Measurements from ENCODE around the gene KRTAP23-1.

KRTAP23-1 gene

DNA sequence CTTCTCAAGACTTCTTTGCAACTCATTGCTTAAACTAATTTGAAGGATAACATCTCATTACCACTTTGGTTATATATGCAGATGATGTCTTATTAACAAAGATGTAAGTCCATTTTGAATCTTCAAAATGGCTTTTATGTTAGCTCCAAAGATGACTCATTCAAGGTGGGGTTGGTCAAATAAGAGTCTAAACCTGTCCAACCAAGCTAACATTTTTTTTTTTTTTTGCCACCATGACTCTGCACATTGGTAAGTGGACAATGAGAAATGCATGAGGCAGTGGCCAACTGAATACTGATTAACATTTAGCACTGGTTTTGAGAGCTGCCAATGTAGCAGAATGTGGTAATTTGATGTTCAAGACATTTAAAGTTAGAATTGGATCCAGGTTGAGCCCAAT, 10.6 kb downstream of the KRTAP23-1 start:
- in situ Hi-C loops (cut with MboI; ENCODE audit: low pct_unique_long_range_greater_than_20kb, low sequenced_read_pairs, unreplicated experiment): no loop called here
- no peak for DNase-seq (ENCODE audit: low spot score)

DNA sequence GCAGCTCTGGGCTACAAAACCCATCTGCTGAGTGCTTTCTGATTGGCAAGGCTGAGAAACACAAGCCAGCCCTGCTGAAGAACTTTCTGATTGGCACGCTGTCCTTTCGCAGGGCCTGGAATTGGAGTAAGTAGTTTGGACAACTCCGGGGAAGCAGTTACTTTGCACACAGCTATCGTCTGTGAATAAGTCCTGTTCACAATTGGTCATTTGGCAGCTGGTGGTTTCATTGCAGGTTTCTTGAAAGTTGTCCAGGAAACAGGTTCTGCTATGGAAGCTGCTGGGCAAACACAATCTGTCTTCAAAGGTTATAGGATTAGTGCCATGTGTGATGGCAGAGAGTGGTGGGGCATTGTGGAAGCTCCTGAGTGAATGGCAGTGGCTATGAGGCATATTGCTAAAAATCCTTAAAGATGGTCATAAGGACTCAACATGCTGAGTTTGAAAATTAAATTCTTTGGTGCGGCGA, 11.1 kb downstream of the KRTAP23-1 start, which contains the start of gene KRTAP27-1:
Gene KRTAP27-1, minus strand, starts transcription at position 419 of the 469 bp plus-strand sequence. Its CDS starts 26 bp downstream, at position 393.
- in situ Hi-C loops (cut with MboI; ENCODE audit: low pct_unique_long_range_greater_than_20kb, low sequenced_read_pairs, unreplicated experiment): no loop called here
- TF ChIP-seq, protein P1, sequence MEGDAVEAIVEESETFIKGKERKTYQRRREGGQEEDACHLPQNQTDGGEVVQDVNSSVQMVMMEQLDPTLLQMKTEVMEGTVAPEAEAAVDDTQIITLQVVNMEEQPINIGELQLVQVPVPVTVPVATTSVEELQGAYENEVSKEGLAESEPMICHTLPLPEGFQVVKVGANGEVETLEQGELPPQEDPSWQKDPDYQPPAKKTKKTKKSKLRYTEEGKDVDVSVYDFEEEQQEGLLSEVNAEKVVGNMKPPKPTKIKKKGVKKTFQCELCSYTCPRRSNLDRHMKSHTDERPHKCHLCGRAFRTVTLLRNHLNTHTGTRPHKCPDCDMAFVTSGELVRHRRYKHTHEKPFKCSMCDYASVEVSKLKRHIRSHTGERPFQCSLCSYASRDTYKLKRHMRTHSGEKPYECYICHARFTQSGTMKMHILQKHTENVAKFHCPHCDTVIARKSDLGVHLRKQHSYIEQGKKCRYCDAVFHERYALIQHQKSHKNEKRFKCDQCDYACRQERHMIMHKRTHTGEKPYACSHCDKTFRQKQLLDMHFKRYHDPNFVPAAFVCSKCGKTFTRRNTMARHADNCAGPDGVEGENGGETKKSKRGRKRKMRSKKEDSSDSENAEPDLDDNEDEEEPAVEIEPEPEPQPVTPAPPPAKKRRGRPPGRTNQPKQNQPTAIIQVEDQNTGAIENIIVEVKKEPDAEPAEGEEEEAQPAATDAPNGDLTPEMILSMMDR (IDR thresholded peaks at IDR 0.05; ENCODE audit: extremely low read depth, insufficient read depth, missing control alignments): no peak
- DNase-seq (ENCODE audit: low spot score): no peak

More for the DNA sequence above, 10.6 kb downstream of the KRTAP23-1 start:
- TF ChIP-seq, protein P1 (IDR thresholded peaks at IDR 0.05; ENCODE audit: extremely low read depth, insufficient read depth, missing control alignments): no peak

DNA sequence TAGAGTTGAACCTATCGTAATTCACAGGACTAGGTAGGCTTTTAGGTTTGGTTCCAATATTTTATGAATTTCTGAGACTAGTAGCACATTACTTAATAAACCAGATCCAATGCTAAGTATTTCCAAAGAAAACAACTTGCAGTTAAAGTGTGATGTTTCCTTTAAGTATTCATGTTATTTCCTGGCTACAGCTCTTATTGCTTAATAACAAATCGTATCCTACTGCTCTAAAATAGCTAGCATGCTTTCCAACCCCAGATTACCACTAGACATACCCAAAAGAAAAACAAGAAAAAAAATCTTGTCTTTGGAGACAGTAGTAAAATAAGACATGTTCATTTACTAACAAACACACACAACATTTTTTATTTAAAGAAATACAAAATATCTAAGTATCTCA, 11.8 kb downstream of the KRTAP23-1 start:
- DNase-seq (ENCODE audit: low spot score): no peak
- in situ Hi-C loops (cut with MboI; ENCODE audit: low pct_unique_long_range_greater_than_20kb, low sequenced_read_pairs, unreplicated experiment): no loop called here
- TF ChIP-seq, protein P1 (IDR thresholded peaks at IDR 0.05; ENCODE audit: extremely low read depth, insufficient read depth, missing control alignments): no peak

DNA sequence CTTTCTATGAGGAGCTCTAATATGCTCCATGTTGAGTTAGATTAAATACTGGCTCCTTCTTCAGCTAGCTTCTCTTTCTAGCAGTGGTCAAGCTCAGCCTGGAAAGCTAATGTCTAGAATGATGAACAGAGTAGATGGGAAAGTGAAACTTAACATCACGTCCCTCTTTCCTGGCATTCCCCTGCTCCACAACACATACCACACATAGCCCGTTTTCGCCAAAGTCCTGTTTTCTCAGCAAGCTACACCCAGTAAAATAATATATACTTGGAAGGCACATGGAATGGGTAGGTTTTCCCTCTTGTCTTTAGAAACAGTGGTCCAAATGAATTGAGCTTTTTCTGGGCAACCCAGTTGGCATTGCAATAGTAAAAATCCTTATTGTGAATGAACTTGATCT, 14.7 kb downstream of the KRTAP23-1 start:
- TF ChIP-seq, protein P1 (IDR thresholded peaks at IDR 0.05; ENCODE audit: extremely low read depth, insufficient read depth, missing control alignments): no peak
- in situ Hi-C loops (cut with MboI; ENCODE audit: low pct_unique_long_range_greater_than_20kb, low sequenced_read_pairs, unreplicated experiment): no loop called here
- DNase-seq (ENCODE audit: low spot score): no peak

DNA sequence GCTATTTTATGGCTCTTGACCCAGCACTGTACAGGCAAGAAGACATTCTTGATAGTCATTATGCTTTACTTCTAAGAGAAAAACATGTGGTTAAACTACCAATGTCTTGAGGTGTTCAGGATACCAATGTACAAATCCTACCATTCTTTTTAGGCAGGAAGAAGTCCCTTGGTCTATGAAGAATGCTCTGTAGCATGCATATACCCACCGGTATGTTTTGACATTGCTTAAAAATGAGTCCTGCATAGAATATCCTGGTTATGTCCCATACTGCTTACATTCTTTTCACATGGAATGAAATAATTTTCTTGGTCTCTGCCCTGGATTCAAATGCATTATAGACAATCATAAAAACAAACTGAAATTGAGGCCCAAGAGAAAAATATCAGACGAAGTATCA, 15.7 kb downstream of the KRTAP23-1 start:
- DNase-seq (ENCODE audit: low spot score): no peak
- TF ChIP-seq, protein P1 (IDR thresholded peaks at IDR 0.05; ENCODE audit: extremely low read depth, insufficient read depth, missing control alignments): no peak
- in situ Hi-C loops (cut with MboI; ENCODE audit: low pct_unique_long_range_greater_than_20kb, low sequenced_read_pairs, unreplicated experiment): no loop called here

DNA sequence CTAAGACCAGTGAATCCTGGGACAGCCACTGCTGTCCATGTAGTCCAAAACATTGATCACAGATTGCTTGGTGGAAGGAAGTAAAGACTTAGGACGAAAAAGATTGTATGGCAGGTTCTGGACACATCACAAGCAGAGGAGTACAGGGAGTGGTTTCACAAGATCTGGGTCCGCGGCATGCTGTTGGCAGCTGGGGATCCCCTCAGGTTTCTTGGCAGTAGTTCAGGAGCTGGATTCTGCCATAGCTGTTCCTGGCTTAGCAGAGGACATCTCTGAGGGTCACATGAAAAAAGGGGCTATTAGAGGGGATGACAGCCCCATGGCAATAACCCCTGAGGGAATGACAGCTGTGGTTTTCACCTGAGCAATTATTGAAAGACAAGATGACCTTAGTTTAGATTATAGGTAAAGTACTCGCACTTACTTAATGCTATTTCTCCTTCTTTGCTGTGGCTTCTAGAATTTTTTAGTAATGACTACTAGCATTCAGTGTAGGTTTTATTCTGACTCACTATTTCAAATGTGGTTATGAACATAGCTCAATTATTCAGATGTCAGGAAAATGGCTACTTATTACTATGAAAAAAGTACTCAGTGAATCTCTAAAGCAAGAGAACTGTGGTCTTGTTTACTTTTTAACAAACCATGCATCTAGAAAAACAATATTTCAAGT, 19.1 kb downstream of the KRTAP23-1 start:
- TF ChIP-seq, protein P1 (IDR thresholded peaks at IDR 0.05; ENCODE audit: extremely low read depth, insufficient read depth, missing control alignments): no peak
- no peak for DNase-seq (ENCODE audit: low spot score)
- in situ Hi-C loops (cut with MboI; ENCODE audit: low pct_unique_long_range_greater_than_20kb, low sequenced_read_pairs, unreplicated experiment): no loop called here

All from GM13977 (cell line).